NB4 (cell line): Measurements from ENCODE around the gene LRRFIP1.
"Not testable (repeated sequence)": the region's sequence is repeated elsewhere in the genome, so short reads cannot be mapped to it uniquely, and the experiment has no call there.

Source experiments
- DNase-seq: peaks from one replicate; pipeline ENCODE4 v3.0.0; 2010; ENCODE audit warnings: low read depth
- H3K4me3 ChIP-seq: one replicate; pipeline ENCODE4 v1.5.1; 2011; ENCODE audit warnings: mild to moderate bottlenecking, low read depth, low read length, moderate library complexity
- CTCF ChIP-seq: IDR thresholded peaks from one replicate; pipeline ENCODE4 v1.5.1; 2012; ENCODE audit warnings: low read depth, low read length
- MAX ChIP-seq: IDR thresholded peaks from 2 replicates; pipeline ENCODE4 v1.6.1; 2011; ENCODE audit warnings: low read depth, low read length
- MYC ChIP-seq: IDR thresholded peaks from 2 replicates; pipeline ENCODE4 v1.6.1; 2011; ENCODE audit warnings: low read depth, low read length
- POLR2A ChIP-seq: IDR thresholded peaks from 2 replicates; pipeline ENCODE4 v1.6.1; 2011; ENCODE audit warnings: mild to moderate bottlenecking; ENCODE audit not compliant: insufficient read length; ENCODE audit errors: extremely low read depth

LRRFIP1 gene

GRCh38 chr2:237749002-237749401 lies 121.6 kb downstream of the LRRFIP1 start:
- no peak for DNase-seq
- H3K4me3 ChIP-seq = no peak overlapping the region
- TF ChIP-seq MYC (no peak), CTCF (no peak), POLR2A (no peak), MAX (no peak)

GRCh38 chr2:237749961-237750360 lies 122.6 kb downstream of the LRRFIP1 start:
- no peak overlapping the region for H3K4me3 ChIP-seq
- TF ChIP-seq POLR2A = no peak
- TF ChIP-seq CTCF = no peak
- TF ChIP-seq MYC = no peak
- no peak for TF ChIP-seq MAX
- DNase-seq = no peak

GRCh38 chr2:237750441-237750840 lies 123.1 kb downstream of the LRRFIP1 start:
- not testable (repeated sequence) for DNase-seq, H3K4me3 ChIP-seq

GRCh38 chr2:237752761-237753165 lies 125.4 kb downstream of the LRRFIP1 start:
- H3K4me3 ChIP-seq = no peak overlapping the region
- DNase-seq = no peak
- TF ChIP-seq CTCF = no peak
- no peak for TF ChIP-seq MYC
- no peak for TF ChIP-seq MAX
- no peak for TF ChIP-seq POLR2A

- DNase-seq = no peak
- TF ChIP-seq MYC = no peak
- no peak for TF ChIP-seq CTCF
- TF ChIP-seq MAX = no peak
- TF ChIP-seq POLR2A = no peak
- H3K4me3 ChIP-seq = no peak overlapping the region
These were observed 126.8 kb downstream of the LRRFIP1 start for GRCh38 chr2:237754182-237754581.

GRCh38 chr2:237754626-237755248 lies 127.3 kb downstream of the LRRFIP1 start:
- DNase-seq = no peak
- no peak overlapping the region for H3K4me3 ChIP-seq
- TF ChIP-seq MYC = no peak
- no peak for TF ChIP-seq MAX
- TF ChIP-seq POLR2A = no peak
- TF ChIP-seq CTCF = no peak
